Cardiac fibroblast (primary cell): Measurements from ENCODE around the gene CYP27B1.
A peak's percentile ranks its signal among the peaks of the same experiment; 100 is the strongest.
"Not testable (repeated sequence)": the region's sequence is repeated elsewhere in the genome, so short reads cannot be mapped to it uniquely, and the experiment has no call there.

Experiments used
- DNase-seq, 2 donors: peaks; one replicate each; pipeline versions ENCODE4 v3.0.0 to v3.0.0-alpha.2; 2010; ENCODE audit warnings: low read depth in 2 of 2
- H3K4me3 ChIP-seq, 2 donors: replicated peaks in 1 of 2; 1 replicate in 1 of 2; 2 replicates in 1 of 2; pipeline ENCODE4 v1.5.1; 2011; ENCODE audit warnings: low read depth in 2 of 2, low read length in 2 of 2, mild to moderate bottlenecking in 2 of 2, moderate library complexity in 1 of 2
- TF ChIP-seq, protein P1 (sequence below): IDR thresholded peaks from one replicate; pipeline ENCODE4 v1.5.1; 2011; ENCODE audit warnings: low read depth, mild to moderate bottlenecking, low read length, inconsistent platforms

The CYP27B1 gene

DNA sequence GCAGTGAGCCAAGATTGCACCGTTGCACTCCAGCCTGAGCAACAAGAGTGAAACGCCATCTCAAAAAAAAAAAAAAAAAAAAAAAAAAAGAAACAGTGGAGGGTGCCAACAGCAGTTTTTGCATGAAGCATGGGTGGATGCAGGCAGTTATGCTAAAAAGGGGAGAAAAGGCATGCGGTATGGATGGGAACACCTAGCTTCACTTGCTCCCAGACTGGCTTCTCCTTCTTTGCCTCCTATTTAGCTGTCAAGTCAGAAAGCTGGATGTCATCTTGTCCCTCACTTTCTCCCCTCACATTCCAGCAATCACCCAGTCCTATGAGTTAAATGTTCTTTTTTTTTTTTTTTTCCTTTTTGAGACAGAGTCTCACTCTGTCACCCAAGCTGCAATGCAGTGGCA is 8.2 kb upstream of the CYP27B1 start:
- no peak for DNase-seq
- H3K4me3 ChIP-seq, result no peak overlapping the region
- TF ChIP-seq, protein P1, sequence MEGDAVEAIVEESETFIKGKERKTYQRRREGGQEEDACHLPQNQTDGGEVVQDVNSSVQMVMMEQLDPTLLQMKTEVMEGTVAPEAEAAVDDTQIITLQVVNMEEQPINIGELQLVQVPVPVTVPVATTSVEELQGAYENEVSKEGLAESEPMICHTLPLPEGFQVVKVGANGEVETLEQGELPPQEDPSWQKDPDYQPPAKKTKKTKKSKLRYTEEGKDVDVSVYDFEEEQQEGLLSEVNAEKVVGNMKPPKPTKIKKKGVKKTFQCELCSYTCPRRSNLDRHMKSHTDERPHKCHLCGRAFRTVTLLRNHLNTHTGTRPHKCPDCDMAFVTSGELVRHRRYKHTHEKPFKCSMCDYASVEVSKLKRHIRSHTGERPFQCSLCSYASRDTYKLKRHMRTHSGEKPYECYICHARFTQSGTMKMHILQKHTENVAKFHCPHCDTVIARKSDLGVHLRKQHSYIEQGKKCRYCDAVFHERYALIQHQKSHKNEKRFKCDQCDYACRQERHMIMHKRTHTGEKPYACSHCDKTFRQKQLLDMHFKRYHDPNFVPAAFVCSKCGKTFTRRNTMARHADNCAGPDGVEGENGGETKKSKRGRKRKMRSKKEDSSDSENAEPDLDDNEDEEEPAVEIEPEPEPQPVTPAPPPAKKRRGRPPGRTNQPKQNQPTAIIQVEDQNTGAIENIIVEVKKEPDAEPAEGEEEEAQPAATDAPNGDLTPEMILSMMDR, result no peak

DNA sequence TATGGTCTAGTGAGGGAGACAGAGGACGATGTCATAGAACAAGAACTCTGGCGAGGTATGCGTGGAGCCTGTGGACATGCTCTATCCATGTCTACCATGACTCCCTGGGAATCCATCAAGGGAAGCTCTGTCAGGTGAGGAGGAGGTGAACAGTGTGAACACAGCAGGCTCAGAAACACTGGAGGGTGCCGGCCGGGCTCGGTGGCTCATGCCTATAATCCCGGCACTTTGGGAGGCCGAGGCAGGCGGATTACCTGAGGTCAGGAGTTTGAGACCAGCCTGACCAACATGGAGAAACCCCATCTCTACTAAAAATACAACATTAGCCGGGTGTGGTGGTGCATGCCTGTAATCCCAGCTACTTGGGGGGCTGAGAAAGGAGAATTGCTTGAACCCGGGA is 7.8 kb upstream of the CYP27B1 start:
- not testable (repeated sequence) for H3K4me3 ChIP-seq, DNase-seq

DNA sequence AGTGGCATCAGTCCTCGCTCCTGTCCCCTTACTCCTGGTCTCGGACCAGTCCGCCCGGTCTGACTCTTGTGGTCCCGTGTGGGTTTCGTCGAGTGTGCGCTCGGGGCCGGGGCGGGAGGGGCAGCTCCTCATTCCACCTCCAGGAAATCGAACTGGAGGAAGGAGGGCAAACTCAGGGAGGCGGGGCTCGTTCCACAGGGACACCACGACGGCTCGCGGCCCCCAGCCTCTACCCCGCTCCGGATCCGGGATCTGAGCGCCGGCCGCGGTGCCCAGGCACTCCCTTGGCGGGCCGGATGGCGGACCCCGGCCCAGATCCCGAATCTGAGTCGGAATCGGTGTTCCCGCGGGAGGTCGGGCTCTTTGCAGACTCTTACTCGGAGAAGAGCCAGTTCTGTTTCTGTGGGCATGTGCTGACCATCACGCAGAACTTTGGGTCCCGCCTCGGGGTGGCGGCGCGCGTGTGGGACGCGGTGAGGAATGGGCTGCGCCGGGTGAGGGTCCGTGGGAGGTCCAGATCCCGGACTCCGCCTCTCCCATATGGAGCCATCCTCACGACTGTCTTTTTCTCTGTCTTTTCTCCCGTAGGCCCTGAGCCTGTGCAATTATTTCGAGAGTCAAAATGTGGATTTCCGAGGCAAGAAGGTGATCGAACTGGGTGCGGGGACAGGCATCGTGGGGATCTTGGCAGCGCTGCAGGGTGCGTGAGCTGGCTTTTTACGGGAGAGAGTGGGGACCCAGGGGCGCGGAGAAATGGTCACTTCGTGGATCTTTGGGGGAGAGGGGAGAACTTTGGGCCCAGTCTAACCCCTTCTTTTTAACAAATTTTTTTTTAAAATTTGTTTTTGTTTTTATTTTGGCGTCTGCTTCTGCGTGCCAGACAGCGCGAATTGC is 5.8 kb upstream of the CYP27B1 start, which contains the start of gene EEF1AKMT3:
EEF1AKMT3 (plus strand) TSS at position 186 of the 894 bp plus-strand sequence; CDS start at position 297, 111 bp downstream.
- DNase-seq, result peak; percentile 53 to 54
- H3K4me3 ChIP-seq, result peak within 1 kb of the TSS; percentile 89 to 97
- TF ChIP-seq, protein P1, result no peak

DNA sequence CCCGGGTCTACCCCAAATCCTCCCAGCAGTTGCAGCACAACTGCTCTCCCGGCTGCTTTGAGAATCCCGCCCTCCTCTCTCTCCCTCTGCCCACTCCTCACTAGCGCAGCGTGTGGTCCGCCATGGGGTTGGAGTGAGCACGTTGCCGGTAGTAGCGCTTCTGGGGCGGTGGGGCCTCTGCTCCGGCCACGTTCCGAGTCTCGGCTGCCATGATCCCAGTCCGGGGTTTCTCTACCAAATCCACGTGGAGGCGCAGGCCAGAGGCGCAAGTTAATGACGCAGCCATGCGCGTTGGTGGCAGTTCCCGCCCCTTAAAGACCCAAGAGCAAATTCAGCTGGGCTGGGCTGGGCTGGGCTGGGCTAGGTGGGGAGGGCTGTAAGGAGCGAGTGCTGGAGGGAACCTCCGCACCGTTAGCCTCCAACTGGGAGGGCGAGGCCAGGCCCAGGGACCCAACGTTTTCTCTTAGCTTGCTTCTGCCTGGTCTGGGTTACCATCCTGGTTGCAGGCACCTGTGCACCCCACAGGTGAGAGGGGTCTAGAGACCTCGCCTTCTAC is 5.1 kb upstream of the CYP27B1 start, which contains the start of gene METTL1:
METTL1 (minus strand) TSS at position 233 of the 556 bp plus-strand sequence; CDS start at position 211, 22 bp downstream.
- DNase-seq, result peak; percentile 96 to 98
- TF ChIP-seq, protein P1, result no peak
- H3K4me3 ChIP-seq, result peak within 1 kb of the TSS; percentile 89 to 97

DNA sequence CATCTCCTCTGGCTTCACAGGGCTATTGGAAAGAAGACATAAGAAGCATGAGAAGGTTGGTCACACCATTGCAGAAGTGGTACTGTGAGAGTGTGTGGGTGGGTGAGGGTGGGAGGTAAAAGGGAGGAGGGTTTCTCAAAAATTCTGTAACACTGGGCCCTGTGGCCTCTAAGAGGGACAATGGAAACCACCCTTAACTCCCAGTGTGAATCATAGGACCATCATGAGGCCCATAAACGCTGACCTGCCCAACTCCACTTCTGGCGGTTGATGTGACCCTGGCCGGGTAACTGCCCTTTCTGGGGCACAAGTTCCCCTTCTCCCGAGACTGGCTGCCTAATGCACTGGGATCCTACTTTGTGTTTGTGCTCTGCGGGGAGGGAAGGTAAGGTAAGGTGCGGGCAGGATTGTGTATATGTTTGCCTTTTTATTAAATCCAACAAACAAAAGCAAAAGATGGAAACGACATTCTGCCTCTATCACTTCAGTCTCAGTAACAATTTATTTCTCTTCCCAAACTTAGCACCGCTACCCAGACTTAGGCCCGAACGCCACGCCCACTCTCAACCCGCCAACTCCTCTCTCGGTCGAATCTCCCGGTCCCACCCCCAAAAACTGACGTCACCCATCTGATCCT is 4.5 kb upstream of the CYP27B1 start:
- DNase-seq, result peak; percentile 90 to 95
- TF ChIP-seq, protein P1, result no peak
- H3K4me3 ChIP-seq, result peak overlapping the region; percentile 89 to 97

DNA sequence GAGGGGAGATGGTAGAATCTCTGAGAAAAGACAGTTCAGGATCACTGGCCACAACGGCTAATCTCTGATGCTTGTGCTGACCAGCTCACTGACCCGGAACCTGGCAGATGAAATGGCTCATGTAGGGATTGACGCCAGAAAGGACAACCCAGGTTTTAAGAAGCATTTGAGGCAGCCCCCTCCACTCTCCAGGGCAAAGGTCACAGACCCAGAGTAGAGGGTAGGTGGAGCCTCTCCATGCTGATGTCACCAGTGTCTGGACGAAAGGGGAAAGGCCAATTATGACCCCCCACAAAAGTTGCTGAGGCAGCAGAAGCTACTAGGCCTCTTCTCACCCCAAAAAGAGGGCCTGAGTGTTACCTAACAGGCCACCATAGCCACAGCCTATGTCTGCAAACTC is 3.9 kb upstream of the CYP27B1 start:
- H3K4me3 ChIP-seq, result no peak overlapping the region
- no peak for DNase-seq
- TF ChIP-seq, protein P1, result no peak

DNA sequence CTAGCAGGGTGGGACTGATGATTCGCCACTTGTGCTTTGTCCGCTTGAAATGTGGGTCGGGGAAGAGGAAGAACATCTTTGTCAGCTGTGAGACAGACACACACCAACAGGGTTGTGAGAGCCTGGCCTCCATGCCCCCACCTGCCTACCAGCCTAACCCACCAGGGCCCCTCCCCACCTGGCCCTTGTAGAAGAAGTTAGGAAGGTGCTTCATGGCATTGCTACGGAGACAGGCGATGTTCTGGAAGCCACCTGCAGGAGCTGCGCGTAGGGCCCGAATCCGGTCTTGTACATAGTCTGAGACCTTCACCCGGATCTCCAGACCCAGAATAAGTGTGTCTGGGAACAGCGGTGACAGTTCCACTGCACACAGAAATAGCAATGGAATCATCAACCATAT is 2.7 kb upstream of the CYP27B1 start:
- TF ChIP-seq, protein P1, result no peak
- H3K4me3 ChIP-seq, result no peak overlapping the region
- no peak for DNase-seq
